Endothelial cell of umbilical vein (primary cell): ENCODE data around the gene TRIM67. TPM values are rescaled to one million over a fixed set of nuclear protein-coding genes. Genes with fewer than 3 reads are reported as not detected.
A peak's percentile ranks its signal among the peaks of the same experiment; 100 is the strongest.

ENCODE experiments used
- BruUV-seq: library from RNA; stranded (reverse); fragments of 400-500 nt; replicated peaks from 2 replicates; lab custom pipeline; 2021; lab: Mats Ljungman, UMichigan
- CTCF ChIA-PET: fragments of 300-600, 350-600 bp; sonication (Branson Sonifier 250); formaldehyde crosslinking; loops from one replicate; lab custom pipeline; 2021; ENCODE audit warnings: antibody characterized with exemption, inconsistent platforms; lab: Charles Lee
- POLR2A ChIA-PET: fragments of 300-600, 350-600 bp; sonication (Branson Sonifier 250); formaldehyde crosslinking; loops from one replicate; lab custom pipeline; 2021; ENCODE audit warnings: antibody characterized with exemption, inconsistent platforms; lab: Charles Lee
- DNase-seq: peaks from one replicate; pipeline ENCODE4 v3.0.0-alpha.2; 2011; ENCODE audit warnings: low read depth, low spot score
- FAIRE-seq: peaks from 2 replicates; lab custom pipeline; 2011; peaks lifted over from hg19 to GRCh38; lab: Jason Lieb, UNC
- H2AFZ ChIP-seq: 2 replicates; pipeline ENCODE4 v1.6.0; 2012; ENCODE audit warnings: low read depth, low read length, control low read depth, inconsistent platforms
- H3K27ac ChIP-seq: 2 replicates; pipeline ENCODE4 v1.5.1; 2011; ENCODE audit warnings: low read depth, mild to moderate bottlenecking, control low read depth, low read length, moderate library complexity; ENCODE audit not compliant: insufficient read depth
- H3K27me3 ChIP-seq, 2 experiments: 2 replicates each; pipeline versions ENCODE4 v1.6.0 to v1.6.1; 2011; ENCODE audit warnings: low read length in 2 of 2, mixed read lengths in 1 of 2; ENCODE audit not compliant: control insufficient read depth in 2 of 2, insufficient read depth in 2 of 2
- H3K36me3 ChIP-seq, 2 experiments: 2 replicates in 1 of 2; 3 replicates in 1 of 2; pipeline ENCODE4 v1.5.1; 2011; ENCODE audit warnings: low read length in 2 of 2, mild to moderate bottlenecking in 1 of 2, moderate library complexity in 1 of 2; ENCODE audit not compliant: control insufficient read depth in 2 of 2, insufficient read depth in 2 of 2; ENCODE audit errors: extremely low read depth in 1 of 2
- H3K4me1 ChIP-seq: 3 replicates; pipeline ENCODE4 v1.5.1; 2011; ENCODE audit warnings: mild to moderate bottlenecking, low read length; ENCODE audit not compliant: control insufficient read depth, insufficient read depth; ENCODE audit errors: extremely low read depth
- H3K4me2 ChIP-seq: 2 replicates; pipeline ENCODE4 v1.6.1; 2011; ENCODE audit warnings: low read length, control low read depth, mixed read lengths; ENCODE audit not compliant: insufficient read depth
- H3K4me3 ChIP-seq, 3 experiments: fragments of 200-600 bp in 1 of 3; sonication (generic), shearing (Covaris generic) in 1 of 3; replicated peaks in 1 of 3; 2 replicates each; pipeline ENCODE4 v1.5.1; 2011 to 2016; ENCODE audit warnings: control low read depth in 3 of 3, low read length in 3 of 3, mild to moderate bottlenecking in 2 of 3, inconsistent platforms in 1 of 3, low read depth in 1 of 3, moderate library complexity in 1 of 3; ENCODE audit not compliant: insufficient read depth in 1 of 3
- H3K79me2 ChIP-seq: 2 replicates; pipeline ENCODE4 v1.6.0; 2012; ENCODE audit warnings: low read length, inconsistent platforms; ENCODE audit not compliant: control insufficient read depth, insufficient read depth
- H3K9ac ChIP-seq: replicated peaks from 2 replicates; pipeline ENCODE3; 2011; ENCODE audit warnings: low read length, control low read depth; ENCODE audit not compliant: insufficient read depth; ENCODE audit errors: extremely low read depth
- H3K9me1 ChIP-seq: replicated peaks from 3 replicates; pipeline ENCODE4 v1.6.0; 2011; ENCODE audit warnings: mild to moderate bottlenecking, low read length; ENCODE audit not compliant: control insufficient read depth, insufficient read depth; ENCODE audit errors: extremely low read depth
- H3K9me3 ChIP-seq: replicated peaks from 2 replicates; pipeline ENCODE4 v1.5.1; 2012; ENCODE audit warnings: low read length, inconsistent platforms; ENCODE audit not compliant: control insufficient read depth, insufficient read depth
- H4K20me1 ChIP-seq: replicated peaks from 2 replicates; pipeline ENCODE3; 2011; ENCODE audit warnings: mild to moderate bottlenecking, low read length; ENCODE audit not compliant: control insufficient read depth, insufficient read depth; ENCODE audit errors: extremely low read depth
- CTCF ChIP-seq, 2 donors: IDR thresholded peaks; 1 replicate in 1 of 2; 2 replicates in 1 of 2; pipeline ENCODE4 v1.5.1; 2011; ENCODE audit warnings: low read length in 2 of 2, mild to moderate bottlenecking in 2 of 2, moderate library complexity in 2 of 2, control low read depth in 1 of 2, inconsistent platforms in 1 of 2, low read depth in 1 of 2; ENCODE audit not compliant: insufficient read depth in 1 of 2; ENCODE audit errors: extremely low read depth in 1 of 2
- EZH2 ChIP-seq: IDR thresholded peaks from 2 replicates; pipeline ENCODE4 v1.6.1; 2012; ENCODE audit warnings: borderline replicate concordance, low read depth, mild to moderate bottlenecking, moderate library complexity, low read length, inconsistent platforms; ENCODE audit not compliant: severe bottlenecking
- FOS ChIP-seq: IDR thresholded peaks from 2 replicates; pipeline ENCODE4 v1.6.1; 2011; ENCODE audit warnings: mild to moderate bottlenecking, low read length, moderate library complexity, borderline replicate concordance; ENCODE audit not compliant: insufficient read depth
- JUN ChIP-seq: IDR thresholded peaks from 2 replicates; pipeline ENCODE4 v1.6.1; 2011; ENCODE audit warnings: borderline replicate concordance, low read depth; ENCODE audit not compliant: insufficient read length, insufficient read depth
- MYC ChIP-seq: IDR thresholded peaks from one replicate; pipeline ENCODE4 v1.6.1; 2011; ENCODE audit warnings: mild to moderate bottlenecking, low read depth, low read length
- POLR2AphosphoS5 ChIP-seq: IDR thresholded peaks from 2 replicates; pipeline ENCODE4 v1.6.1; 2012; ENCODE audit warnings: low read depth, mild to moderate bottlenecking, control low read depth, low read length, moderate library complexity; ENCODE audit not compliant: insufficient read depth
- dilution Hi-C: fragments of 300-500 bp; cut with MboI; formaldehyde crosslinking; loops from one replicate; pipeline ENCODE4 v1.15.0; 2019; ENCODE audit warnings: low sequenced_read_pairs; ENCODE audit not compliant: extremely low pct_ligation_motif_present
- intact Hi-C: fragments of 100-400 bp; cut with micrococcal nuclease; formaldehyde crosslinking; loops from one replicate; pipeline ENCODE4 v1.10.0; 2022
- polyA plus RNA-seq, 4 experiments: library from polyadenylated mRNA; depleted of rRNA in 3 of 4; stranded (reverse) in 3 of 4; unstranded in 1 of 4; fragments of >200 nt; gene quantifications; 2 replicates each; pipeline versions ENCODE4 v1.2.1 to v1.2.3, GENCODE V29; 2011 to 2012; ENCODE audit warnings: missing spikeins in 1 of 4
- total RNA-seq: library from RNA; stranded (reverse); gene quantifications from 2 replicates; pipeline ENCODE4 v1.2.3, GENCODE V29; 2021

The TRIM67 gene
- total and polyA plus RNA-seq, 2 donors (not counting 3 experiments of a cell fraction or from before 2014, with no cell fraction given) = not detected

- H3K4me2 ChIP-seq = peak overlapping the region; percentile 62
- no TSS peak for BruUV-seq
- H3K4me3 ChIP-seq = no peak overlapping the region
- no peaks in the 10 kb centered on the region for H3K36me3 ChIP-seq
- dilution Hi-C loops = no loop called here
- no peaks in the 10 kb centered on the region for H4K20me1 ChIP-seq
- ChIA-PET CTCF (interaction anchor here (1.0 to 1.7 kb wide), 2 partner anchors 47 to 397 kb away, joined by 3 to 6 read pairs; no protein-coding TSS in a partner anchor), POLR2A (no interaction called here)
- peak overlapping the region; percentile 38 for H3K27ac ChIP-seq
- H3K9ac ChIP-seq = no peak overlapping the region
- intact Hi-C loops = loop anchor here (1.0 kb wide), 2 partner anchors 23 to 33 kb away; partner anchors contain the start of gene TRIM67
- peak; percentile 77 for DNase-seq
- no peaks in the 10 kb centered on the region for H3K9me1 ChIP-seq
- H3K27me3 ChIP-seq = peaks cover 0 to 5% of the 10 kb centered on the region in 2 experiments
- no peak overlapping the region for H2AFZ ChIP-seq
- TF ChIP-seq CTCF (IDR thresholded peaks at IDR 0.05; ENCODE audit: extremely low read depth in 1 of 2, insufficient read depth in 1 of 2, low read depth in 1 of 2, low read length in 2 of 2) (no peak), POLR2AphosphoS5 (no peak), MYC (no peak), JUN (peak; percentile 92), FOS (peak; percentile 78), EZH2 (no peak)
- no peaks in the 10 kb centered on the region for H3K79me2 ChIP-seq
- peak; percentile 81 for FAIRE-seq
- no peaks in the 10 kb centered on the region for H3K9me3 ChIP-seq
- H3K4me1 ChIP-seq = peaks cover 19% of the 10 kb centered on the region
These were observed 22.7 kb upstream of the TRIM67 start for GRCh38 chr1:231139125-231139649.
